HepG2 (cell line): ENCODE data around the gene PRSS53. TPM values are rescaled to one million over a fixed set of nuclear protein-coding genes. Genes with fewer than 3 reads are reported as not detected.

Experiments
- ATF1 ChIP-seq: IDR thresholded peaks from 2 replicates; pipeline ENCODE4 v1.6.1; 2016; ENCODE audit warnings: mild to moderate bottlenecking, control low read depth
- BCL3 ChIP-seq: sonication (generic); formaldehyde crosslinking; IDR thresholded peaks from 2 replicates; pipeline ENCODE4 v1.5.1; 2020; ENCODE audit warnings: mild to moderate bottlenecking, missing genetic modification reagents, moderate library complexity
- BCLAF1 ChIP-seq: fragments of 450-650 bp; IDR thresholded peaks from 2 replicates; pipeline ENCODE4 v1.6.1; 2017; ENCODE audit warnings: mild to moderate bottlenecking
- CREM ChIP-seq, 2 experiments: sonication (generic) in 1 of 2; formaldehyde crosslinking in 1 of 2; IDR thresholded peaks; 2 replicates each; pipeline versions ENCODE4 v1.4.0 to v1.6.1; 2016 to 2020; ENCODE audit warnings: antibody characterized with exemption in 1 of 2, mild to moderate bottlenecking in 1 of 2, missing genetic modification reagents in 1 of 2
- EEA1 ChIP-seq: sonication (generic); formaldehyde crosslinking; IDR thresholded peaks from 2 replicates; pipeline ENCODE4 v1.5.1; 2020; ENCODE audit warnings: mild to moderate bottlenecking, missing genetic modification reagents, borderline replicate concordance
- FOXA1 ChIP-seq, 2 experiments: fragments of 450-650 bp in 1 of 2; sonication (generic) in 1 of 2; formaldehyde crosslinking in 1 of 2; IDR thresholded peaks; 2 replicates each; pipeline versions ENCODE4 v1.4.0 to v1.6.1; 2016 to 2020; ENCODE audit warnings: missing genetic modification reagents in 1 of 2
- MED1 ChIP-seq: sonication (generic); formaldehyde crosslinking; IDR thresholded peaks from 2 replicates; pipeline ENCODE4 v1.4.0; 2020; ENCODE audit warnings: missing genetic modification reagents
- MYC ChIP-seq: sonication (generic); formaldehyde crosslinking; IDR thresholded peaks from 2 replicates; pipeline ENCODE4 v1.9.0; 2021; ENCODE audit warnings: missing genetic modification reagents, borderline replicate concordance
- NPAS2 ChIP-seq: sonication (generic); formaldehyde crosslinking; IDR thresholded peaks from 2 replicates; pipeline ENCODE4 v1.8.0; 2022; ENCODE audit warnings: mild to moderate bottlenecking, missing genetic modification reagents, borderline replicate concordance
- POLR2AphosphoS5 ChIP-seq: IDR thresholded peaks from 2 replicates; pipeline ENCODE4 v1.6.1; 2012; ENCODE audit warnings: low read depth, low read length
- ZC3H13 ChIP-seq: sonication (generic); formaldehyde crosslinking; IDR thresholded peaks from 2 replicates; pipeline ENCODE4 v1.8.1; 2023; ENCODE audit warnings: mild to moderate bottlenecking, missing genetic modification reagents, moderate library complexity
- ZIK1 ChIP-seq: sonication (generic); formaldehyde crosslinking; IDR thresholded peaks from 2 replicates; pipeline ENCODE4 v1.5.0; 2020; ENCODE audit warnings: mild to moderate bottlenecking, low read depth, missing genetic modification reagents, borderline replicate concordance
- ZNF496 ChIP-seq: sonication (generic); formaldehyde crosslinking; IDR thresholded peaks from 2 replicates; pipeline ENCODE4 v1.8.1; 2023; ENCODE audit warnings: mild to moderate bottlenecking, moderate library complexity, missing genetic modification reagents; ENCODE audit not compliant: insufficient replicate concordance
- ZNF550 ChIP-seq: sonication (generic); formaldehyde crosslinking; IDR thresholded peaks from 2 replicates; pipeline ENCODE4 v1.4.0; 2020; ENCODE audit warnings: mild to moderate bottlenecking, missing genetic modification reagents, borderline replicate concordance
- ZNF777 ChIP-seq: sonication (generic); formaldehyde crosslinking; IDR thresholded peaks from 2 replicates; pipeline ENCODE4 v1.4.0; 2020; ENCODE audit warnings: missing genetic modification reagents
- ZZZ3 ChIP-seq: sonication (generic); formaldehyde crosslinking; IDR thresholded peaks from 2 replicates; pipeline ENCODE4 v1.4.0; 2020; ENCODE audit warnings: missing genetic modification reagents, mild to moderate bottlenecking, borderline replicate concordance
- polyA plus RNA-seq, 8 experiments: library from polyadenylated mRNA; depleted of rRNA in 3 of 8; stranded (reverse) in 7 of 8; unstranded in 1 of 8; fragments of >200 nt; fragmentation: Illumina TruSeq in 4 of 8; extraction: Trizol in 4 of 8; gene quantifications; 2 replicates each; pipeline versions ENCODE4 v1.2.1 to v1.2.3, GENCODE V29; 2011 to 2016; ENCODE audit warnings: low read depth in 4 of 8, missing spikeins in 1 of 8, mixed read lengths in 1 of 8; ENCODE audit not compliant: insufficient read depth in 1 of 8
- total RNA-seq, 5 experiments: library from RNA; depleted of rRNA; stranded (reverse); fragments of >200 nt; fragmentation: Illumina TruSeq; extraction: Trizol; gene quantifications; 2 replicates each; pipeline ENCODE4 v1.2.3, GENCODE V29; 2016; ENCODE audit warnings: low read depth in 1 of 5

The PRSS53 gene
- total and polyA plus RNA-seq, 2 of the 13 experiments (the other 11 are each of a cell fraction or from before 2014, with no cell fraction given): 2.2 to 7.4 TPM

GRCh38 chr16:31105677-31106213, 17.0 kb upstream of the PRSS53 start (continued):
- no peak for TF ChIP-seq CREM (IDR thresholded peaks at IDR 0.05)
- no peak for TF ChIP-seq CREM (CRISPR knock-in tag; IDR thresholded peaks at IDR 0.05)
- TF ChIP-seq MED1 (CRISPR knock-in tag): peak; percentile 98
- no peak for TF ChIP-seq FOXA1 (IDR thresholded peaks at IDR 0.05)
- 0 out of 2 replicates have a peak, but pooled peaks have one; percentile 38 for TF ChIP-seq FOXA1 (CRISPR knock-in tag; IDR thresholded peaks at IDR 0.05)
- TF ChIP-seq ATF1 (CRISPR knock-in tag): no peak
- peak; percentile 93 for TF ChIP-seq BCL3 (CRISPR knock-in tag)
- TF ChIP-seq ZNF496: no peak
- peak; percentile 93 for TF ChIP-seq ZC3H13 (CRISPR knock-in tag)
- TF ChIP-seq ZNF550 (CRISPR knock-in tag): no peak
- no peak for TF ChIP-seq NPAS2 (CRISPR knock-in tag)
- TF ChIP-seq EEA1 (CRISPR knock-in tag): peak; percentile 96
- peak; percentile 60 for TF ChIP-seq POLR2AphosphoS5
- no peak for TF ChIP-seq BCLAF1
- peak; percentile 86 for TF ChIP-seq ZZZ3 (CRISPR knock-in tag)
- peak; percentile 97 for TF ChIP-seq MYC (CRISPR knock-in tag)
- TF ChIP-seq ZIK1 (CRISPR knock-in tag): peak; percentile 96
- TF ChIP-seq ZNF777 (CRISPR knock-in tag): peak; percentile 79; the same call in 1 of the 2 replicates
